Fibroblast of pulmonary artery (primary cell): Measurements from ENCODE around the gene NUDT14.

Experiments
- DNase-seq: peaks from one replicate; pipeline ENCODE4 v3.0.0-alpha.2; 2010; ENCODE audit warnings: low read depth
- H3K4me3 ChIP-seq: replicated peaks from 2 replicates; pipeline ENCODE4 v1.5.1; 2011; ENCODE audit warnings: low read depth, mild to moderate bottlenecking, control low read depth, low read length, moderate library complexity
- CTCF ChIP-seq: IDR thresholded peaks from 2 replicates; pipeline ENCODE4 v1.5.1; 2011; ENCODE audit warnings: mild to moderate bottlenecking, control low read depth, low read length, inconsistent platforms; ENCODE audit errors: missing control alignments

NUDT14 gene

GRCh38 chr14:105171004-105171673 is 10.0 kb downstream of the NUDT14 start:
- no peak for TF ChIP-seq CTCF
- no peak for DNase-seq
- H3K4me3 ChIP-seq, result no peak overlapping the region

DNA sequence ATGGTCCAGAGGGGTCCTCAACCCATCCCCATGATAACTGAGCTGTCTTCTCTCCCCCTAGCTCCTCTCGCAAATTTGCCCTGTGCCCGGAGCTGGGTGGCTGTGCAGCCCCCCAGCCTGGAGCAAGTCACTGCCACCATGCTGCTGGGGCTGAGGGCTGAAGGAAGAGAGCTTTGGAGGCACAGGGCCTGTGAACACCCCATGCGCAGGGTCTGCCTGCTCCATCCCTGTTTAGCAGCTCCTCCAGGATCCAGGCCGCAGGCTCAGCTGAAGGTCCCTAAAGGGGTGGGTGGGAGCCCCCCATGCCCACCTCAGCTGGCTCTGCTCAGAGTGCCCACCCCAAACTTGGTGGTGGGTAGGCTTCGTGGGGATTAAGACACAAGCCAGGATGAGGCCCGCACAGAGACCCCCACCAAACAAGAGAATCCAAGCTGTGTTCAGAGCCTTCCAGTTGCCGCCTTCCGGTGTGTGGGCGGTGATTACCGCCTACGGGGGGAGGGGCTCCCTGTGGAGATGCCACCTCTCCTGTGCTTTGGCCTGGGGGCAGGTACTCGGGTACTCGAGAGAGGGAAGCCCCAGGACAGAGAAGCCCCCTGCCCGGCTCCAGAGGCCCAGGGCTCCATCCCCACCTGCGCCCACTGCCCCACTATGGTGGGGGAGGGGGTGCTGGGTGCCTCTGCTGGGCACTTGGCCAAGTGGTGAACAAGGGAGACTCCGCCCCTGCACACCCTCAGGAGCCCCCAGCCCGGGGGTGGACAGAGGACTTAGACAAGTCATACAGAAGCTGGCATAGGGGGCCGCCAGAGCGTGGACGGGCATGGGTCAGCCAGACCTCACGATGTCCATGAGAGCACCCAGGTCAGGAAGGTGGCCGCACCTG is 11.1 kb downstream of the NUDT14 start:
- DNase-seq, result no peak
- no peak overlapping the region for H3K4me3 ChIP-seq
- TF ChIP-seq CTCF, result no peak

GRCh38 chr14:105168979-105169507 is 12.1 kb downstream of the NUDT14 start:
- no peak overlapping the region for H3K4me3 ChIP-seq
- DNase-seq, result no peak
- TF ChIP-seq CTCF, result peak; percentile 34

DNA sequence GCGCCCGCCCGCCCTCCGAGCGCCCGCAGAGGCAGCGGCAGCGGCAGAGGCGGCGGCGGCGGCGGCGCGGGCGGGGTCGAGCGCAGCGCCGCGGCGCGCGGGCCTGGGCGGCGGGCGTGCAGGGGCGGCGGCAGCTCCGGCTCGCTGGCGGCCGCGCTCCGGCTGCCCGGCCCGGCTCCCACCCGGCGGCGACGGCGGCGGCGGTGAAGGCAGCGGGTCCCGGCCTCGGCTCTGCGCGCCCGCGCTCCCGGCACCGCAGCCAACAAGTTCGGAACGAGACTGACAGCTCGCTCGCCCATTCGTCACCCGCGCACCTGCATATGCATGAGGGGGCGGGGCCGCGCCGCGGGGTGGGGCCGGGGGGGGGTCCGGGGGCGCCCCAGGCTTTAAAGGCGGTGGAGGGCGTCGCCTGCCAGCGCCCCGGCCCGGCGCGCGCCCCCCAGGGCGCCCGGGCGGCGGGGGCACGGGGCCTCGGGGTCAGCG is 12.6 kb downstream of the NUDT14 start, which contains the start of gene JAG2:
TSS of gene JAG2 (minus strand) at position 281 of the 483 bp plus-strand sequence. CDS start 356 bp downstream, outside the sequence.
- no peak within 1 kb of the TSS for H3K4me3 ChIP-seq
- peak; percentile 34 for DNase-seq
- TF ChIP-seq CTCF, result no peak

GRCh38 chr14:105168093-105168420 is 13.1 kb downstream of the NUDT14 start:
- TF ChIP-seq CTCF, result no peak
- DNase-seq, result no peak
- H3K4me3 ChIP-seq, result no peak overlapping the region

DNA sequence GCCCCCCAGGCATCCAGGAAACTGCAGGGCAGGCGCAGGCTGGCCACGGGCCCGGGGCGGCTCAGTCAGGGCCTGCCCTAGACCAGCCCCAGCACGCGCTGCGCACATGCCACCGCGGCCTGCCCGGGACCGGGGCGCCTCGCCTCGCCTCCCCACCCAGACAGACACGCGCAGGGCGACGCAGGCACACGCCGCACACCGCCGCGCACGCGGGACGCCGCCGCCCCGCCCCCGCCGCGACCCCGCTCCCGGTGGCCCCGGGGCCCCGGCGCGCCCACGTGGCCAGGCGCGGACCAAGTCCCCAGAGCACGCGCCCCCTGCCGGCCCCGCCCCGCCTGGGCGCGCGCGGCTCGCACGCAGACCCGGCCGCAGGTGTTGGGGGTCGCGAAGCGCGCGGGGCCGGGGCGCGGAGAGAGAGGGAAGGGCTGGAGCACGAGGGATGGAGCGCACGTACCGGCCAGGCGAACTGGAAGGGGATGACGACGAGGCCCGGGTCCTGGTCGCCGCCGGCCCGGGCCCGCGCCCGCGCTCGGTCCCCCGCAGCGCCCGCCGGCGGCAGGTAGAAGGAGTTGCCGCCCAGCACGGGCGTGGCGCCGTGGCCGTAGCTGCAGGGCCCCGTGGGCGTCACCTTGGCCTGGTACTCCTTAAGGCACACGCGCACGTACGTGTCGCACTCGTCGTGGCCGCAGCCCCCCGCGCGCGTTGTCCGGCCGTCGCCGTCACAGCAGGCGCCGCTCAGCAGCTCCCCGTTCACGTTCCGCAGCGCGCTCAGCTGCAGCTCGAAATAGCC is 13.6 kb downstream of the NUDT14 start:
- H3K4me3 ChIP-seq, result no peak overlapping the region
- no peak for TF ChIP-seq CTCF
- DNase-seq, result no peak
